Measurements from ENCODE around the gene CTIF. TPM values are rescaled to one million over a fixed set of nuclear protein-coding genes. Genes with fewer than 3 reads are reported as not detected.

CTIF gene
- total RNA-seq, 4 donors from 2014 or later = 72.2 to 137 (median 86.5) TPM

GRCh38 chr18:48757906-48758305 is 219.1 kb downstream of the CTIF start:
- no peak for DNase-seq (ENCODE audit: low spot score in 2 of 2)
- 92 to 97% methylated on average over 13 of the region's 13 CpGs for WGBS, 2 donors
- Histone ChIP-seq H3K4me3 (no peak overlapping the region), H3K27me3 (no peaks in the 10 kb centered on the region), H3K9me3 (no peaks in the 10 kb centered on the region), H3K27ac (no peak overlapping the region), H3K4me1 (peaks cover 0 to 21% (median 5%) of the 10 kb centered on the region in 4 donors), H3K36me3 (peaks cover 0 to 50% (median 0%) of the 10 kb centered on the region in 3 donors)
- TF ChIP-seq POLR2A (IDR thresholded peaks at IDR 0.05) (no peak), CTCF (IDR thresholded peaks at IDR 0.05) (no peak), EP300 (IDR thresholded peaks at IDR 0.05) (no peak)

DNA sequence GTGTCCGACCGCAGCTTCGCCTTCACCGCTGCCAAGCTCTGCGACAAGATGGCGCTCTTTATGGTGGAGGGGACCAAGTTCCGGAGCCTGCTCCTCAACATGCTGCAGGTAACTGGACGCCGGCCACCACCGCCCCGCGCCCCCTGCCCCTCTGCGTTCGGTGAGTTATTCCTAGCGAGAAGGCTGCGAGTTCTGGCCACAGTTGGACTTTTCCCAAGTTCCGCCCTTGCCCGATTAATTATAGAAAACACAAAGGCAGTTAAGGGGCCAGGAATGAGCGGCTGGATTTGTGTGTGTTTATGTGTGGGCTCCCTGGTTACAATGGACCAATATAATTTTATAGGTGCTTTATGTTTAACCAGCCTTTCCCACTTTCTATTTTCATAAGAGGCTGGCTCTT is 222.8 kb downstream of the CTIF start:
- H3K4me1 ChIP-seq = no peaks in the 10 kb centered on the region

GRCh38 chr18:48762022-48762421 is 223.2 kb downstream of the CTIF start:
- H3K27me3 ChIP-seq = no peaks in the 10 kb centered on the region
- no peak overlapping the region for H3K4me3 ChIP-seq
- no peak overlapping the region for H3K27ac ChIP-seq
- H3K36me3 ChIP-seq = peaks cover 0 to 80% (median 0%) of the 10 kb centered on the region in 3 donors
- no peaks in the 10 kb centered on the region for H3K9me3 ChIP-seq
- no peak for TF ChIP-seq CTCF (IDR thresholded peaks at IDR 0.05)
- TF ChIP-seq POLR2A (IDR thresholded peaks at IDR 0.05) = no peak
- no peak for TF ChIP-seq EP300 (IDR thresholded peaks at IDR 0.05)
- H3K4me1 ChIP-seq = no peaks in the 10 kb centered on the region
- no peak for DNase-seq (ENCODE audit: low spot score in 2 of 2)
- 94 to 95% methylated on average over 6 of the region's 6 CpGs for WGBS, 2 donors

More for the DNA sequence above, 222.8 kb downstream of the CTIF start:
- Histone ChIP-seq H3K36me3 (peaks cover 0 to 80% (median 0%) of the 10 kb centered on the region in 3 donors), H3K9me3 (no peaks in the 10 kb centered on the region), H3K4me3 (no peak overlapping the region), H3K27ac (no peak overlapping the region), H3K27me3 (no peaks in the 10 kb centered on the region)
- TF ChIP-seq CTCF (IDR thresholded peaks at IDR 0.05) (no peak), POLR2A (IDR thresholded peaks at IDR 0.05) (no peak), EP300 (IDR thresholded peaks at IDR 0.05) (no peak)
- 93 to 96% methylated on average over 18 to 19 of the region's 19 CpGs for WGBS, 2 donors
- no peak for DNase-seq (ENCODE audit: low spot score in 2 of 2)

GRCh38 chr18:48762836-48763718 is 224.2 kb downstream of the CTIF start:
- Histone ChIP-seq H3K4me1 (peaks cover 0 to 3% (median 0%) of the 10 kb centered on the region in 4 donors), H3K36me3 (peaks cover 0 to 82% (median 0%) of the 10 kb centered on the region in 3 donors)
- WGBS, 2 donors = 88% methylated on average over 20 to 21 of the region's 21 CpGs

More at GRCh38 chr18:48762836-48763718, 224.2 kb downstream of the CTIF start:
- no peak for TF ChIP-seq CTCF (IDR thresholded peaks at IDR 0.05)
- TF ChIP-seq POLR2A (IDR thresholded peaks at IDR 0.05) = no peak
- no peak for TF ChIP-seq EP300 (IDR thresholded peaks at IDR 0.05)
- Histone ChIP-seq H3K27ac (no peak overlapping the region), H3K9me3 (no peaks in the 10 kb centered on the region), H3K27me3 (no peaks in the 10 kb centered on the region), H3K4me3 (no peak overlapping the region)
- DNase-seq (ENCODE audit: low spot score in 2 of 2) = no peak
